Nucleus accumbens (tissue), 56 donors: ENCODE data around the gene LRRC53.

Experiments
- DNase-seq, 56 donors: peaks; one replicate each; lab custom pipeline; 2025; lab: John Stamatoyannopoulos, UW

Gene LRRC53

GRCh38 chr1:74453277-74453676 is 59.1 kb downstream of the LRRC53 start:
- no peak for DNase-seq

- no peak for DNase-seq
These were observed 60.4 kb downstream of the LRRC53 start for GRCh38 chr1:74452035-74452434.

GRCh38 chr1:74437035-74437434 is 75.4 kb downstream of the LRRC53 start:
- no peak for DNase-seq

GRCh38 chr1:74436078-74436477 is 76.3 kb downstream of the LRRC53 start:
- no peak for DNase-seq

GRCh38 chr1:74434321-74434720 is 78.1 kb downstream of the LRRC53 start:
- no peak for DNase-seq

- DNase-seq, result no peak
These were observed 80.1 kb downstream of the LRRC53 start for GRCh38 chr1:74432325-74432724.

GRCh38 chr1:74431531-74431930 is 80.9 kb downstream of the LRRC53 start:
- DNase-seq, result no peak

GRCh38 chr1:74430342-74430934 is 82.0 kb downstream of the LRRC53 start:
- no peak for DNase-seq

GRCh38 chr1:74429580-74429979 is 82.8 kb downstream of the LRRC53 start:
- DNase-seq, result no peak

- no peak for DNase-seq
These were observed 84.7 kb downstream of the LRRC53 start for GRCh38 chr1:74427681-74428080.

- DNase-seq, result no peak
These were observed 86.0 kb downstream of the LRRC53 start for GRCh38 chr1:74426208-74426937.

- no peak for DNase-seq
These were observed 86.7 kb downstream of the LRRC53 start for GRCh38 chr1:74425676-74426075.

- DNase-seq, result no peak
These were observed 88.9 kb downstream of the LRRC53 start for GRCh38 chr1:74423471-74423870.

- no peak for DNase-seq
These were observed 89.8 kb downstream of the LRRC53 start for GRCh38 chr1:74422421-74423292.

- no peak for DNase-seq
These were observed 91.9 kb downstream of the LRRC53 start for GRCh38 chr1:74420467-74420866.
